HG02885 (cell line): ENCODE results near the gene TBCK.
A peak's percentile ranks its signal among the peaks of the same experiment; 100 is the strongest.
"Not testable (repeated sequence)": the region's sequence is repeated elsewhere in the genome, so short reads cannot be mapped to it uniquely, and the experiment has no call there.

Experiments
- ATAC-seq: cut with Tn5 transposase; IDR thresholded peaks from one replicate; pipeline ENCODE4 v1.9.1; 2021; ENCODE audit warnings: mild to moderate bottlenecking; ENCODE audit not compliant: unreplicated experiment, poor library complexity

The TBCK gene

DNA sequence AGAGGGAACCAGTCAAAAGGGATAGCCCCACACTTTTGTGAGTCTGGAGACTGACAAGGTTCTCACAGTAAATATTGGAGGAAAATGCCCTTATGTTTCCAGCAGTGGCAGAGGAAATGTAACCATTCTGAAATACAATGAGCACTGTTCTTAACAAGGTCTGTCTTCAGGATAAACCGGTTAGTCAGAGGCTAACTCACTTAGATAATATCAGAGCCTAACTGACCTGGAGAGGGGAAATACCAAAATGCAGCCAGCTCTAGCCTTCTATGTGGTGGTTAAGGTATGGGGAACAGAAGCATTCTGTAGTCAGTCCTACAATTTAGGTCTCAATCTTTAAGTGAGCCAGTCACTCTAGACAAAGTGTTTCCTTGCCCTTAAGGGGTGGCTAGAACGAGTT is 70.8 kb downstream of the TBCK start:
- no peak for ATAC-seq

DNA sequence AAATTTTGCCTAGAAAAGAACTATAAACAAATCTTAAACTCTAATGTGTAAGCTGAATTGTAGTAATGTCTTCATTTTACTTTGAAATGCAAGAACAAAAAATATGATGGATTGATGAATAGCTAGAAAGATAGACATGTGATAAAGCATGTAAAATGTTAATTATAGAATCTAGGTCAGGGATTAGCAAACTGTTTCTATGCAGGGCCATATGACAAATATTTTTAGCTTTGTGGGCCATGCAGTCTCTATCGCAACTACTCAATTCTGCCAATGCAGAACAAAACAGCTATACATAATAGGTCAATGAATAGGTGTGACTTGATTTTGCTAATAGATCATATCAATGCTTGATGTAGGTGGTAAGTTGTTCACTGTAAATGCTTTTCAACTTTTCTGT is 75.3 kb downstream of the TBCK start:
- no peak for ATAC-seq

DNA sequence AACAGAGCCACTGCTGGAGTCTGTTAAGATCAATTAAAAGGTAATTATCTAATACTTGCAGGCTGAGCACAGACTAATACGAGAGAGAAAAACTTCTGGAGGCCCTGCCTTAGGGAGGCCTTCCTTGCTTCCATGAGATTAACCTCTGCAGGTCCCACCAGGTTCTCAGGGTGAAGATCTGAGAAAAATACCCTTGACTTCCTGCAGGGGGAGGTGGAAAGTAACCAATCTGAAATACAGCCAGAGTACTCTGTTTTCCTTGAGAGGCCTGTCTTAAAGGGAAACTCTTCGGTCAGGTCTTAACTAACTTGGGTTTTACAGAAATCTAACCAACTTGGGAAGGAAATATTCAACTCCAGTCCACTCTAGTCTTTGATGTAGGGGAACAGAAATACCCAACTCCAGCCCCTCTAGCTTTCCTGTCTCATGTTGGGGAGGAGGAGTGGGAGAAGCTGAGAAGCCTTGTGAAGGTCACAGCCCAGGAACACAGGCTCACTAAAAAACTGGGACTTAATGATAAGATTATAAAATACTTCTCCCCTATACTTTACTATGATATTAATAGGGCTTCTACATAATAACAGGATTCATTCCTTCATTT is 77.1 kb downstream of the TBCK start:
- ATAC-seq: peak; percentile 93

DNA sequence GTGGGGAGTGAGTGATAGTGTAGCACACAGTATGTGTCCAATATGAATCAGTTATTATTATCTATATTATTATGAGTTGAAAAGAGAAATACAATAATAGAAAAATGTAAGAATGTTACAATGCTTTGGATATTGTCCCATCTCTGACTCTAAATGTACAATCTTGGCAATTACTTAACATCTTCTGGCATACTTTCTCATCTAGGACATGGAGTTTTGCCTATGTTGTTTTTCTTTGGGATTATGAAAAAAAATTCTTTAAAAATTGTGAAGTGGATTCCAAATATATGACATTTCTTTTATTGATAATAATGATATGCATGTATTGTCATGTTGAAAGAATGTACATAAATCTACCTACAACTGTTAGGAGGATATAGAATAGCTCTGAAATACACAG is 84.1 kb downstream of the TBCK start:
- no peak for ATAC-seq

DNA sequence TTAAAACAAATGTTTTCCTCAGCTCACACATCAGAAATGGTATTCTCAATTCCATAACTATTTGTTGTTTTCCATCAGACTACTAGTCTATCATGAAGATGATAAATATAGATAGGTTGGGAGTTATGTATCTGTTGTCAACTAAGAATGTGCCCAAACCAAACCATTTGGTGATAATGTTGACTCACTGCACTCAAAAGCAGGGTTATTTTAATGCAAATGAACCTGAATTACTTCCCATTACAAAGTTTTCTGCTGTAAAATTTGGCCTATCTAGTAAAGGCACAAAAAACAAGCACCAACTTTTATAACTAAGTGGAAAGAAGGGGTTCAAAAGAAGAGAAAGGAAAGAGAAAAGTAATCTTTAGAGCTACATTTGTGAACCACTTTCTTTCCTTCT is 93.5 kb downstream of the TBCK start:
- no peak for ATAC-seq

DNA sequence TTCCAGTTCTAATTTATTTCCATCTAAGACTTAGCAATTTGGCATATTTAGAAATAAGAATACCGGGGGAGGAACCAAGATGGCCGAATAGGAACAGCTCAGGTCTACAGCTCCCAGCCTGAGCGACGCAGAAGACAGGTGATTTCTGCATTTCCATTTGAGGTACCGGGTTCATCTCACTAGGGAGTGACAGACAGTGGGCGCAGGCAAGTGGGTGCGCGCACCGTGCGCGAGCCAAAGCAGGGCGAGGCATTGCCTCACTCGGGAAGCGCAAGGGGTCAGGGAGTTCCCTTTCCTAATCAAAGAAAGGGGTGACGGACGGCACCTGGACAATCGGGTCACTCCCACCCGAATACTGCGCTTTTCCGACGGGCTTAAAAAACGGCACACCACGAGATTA is 102.7 kb downstream of the TBCK start:
- not testable (repeated sequence) for ATAC-seq

DNA sequence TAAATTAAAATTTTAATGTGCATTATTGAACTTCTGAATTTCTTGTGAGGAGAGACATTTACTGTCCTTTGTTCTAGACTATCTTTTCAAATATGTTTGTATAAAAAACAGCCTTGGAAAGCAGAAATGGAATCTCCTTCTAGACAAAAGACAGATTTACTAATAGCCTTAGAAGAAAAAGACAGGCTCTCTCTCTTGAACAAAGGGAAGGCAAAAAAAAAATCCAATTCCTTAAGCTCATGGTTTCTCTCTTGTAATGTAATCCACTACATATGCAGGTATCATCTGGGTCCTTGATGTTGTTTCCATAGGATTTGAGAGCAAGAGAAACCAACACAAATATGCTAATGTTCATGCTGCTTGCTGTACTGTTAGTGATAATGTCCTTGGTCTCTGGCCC is 106.0 kb downstream of the TBCK start:
- ATAC-seq: no peak

DNA sequence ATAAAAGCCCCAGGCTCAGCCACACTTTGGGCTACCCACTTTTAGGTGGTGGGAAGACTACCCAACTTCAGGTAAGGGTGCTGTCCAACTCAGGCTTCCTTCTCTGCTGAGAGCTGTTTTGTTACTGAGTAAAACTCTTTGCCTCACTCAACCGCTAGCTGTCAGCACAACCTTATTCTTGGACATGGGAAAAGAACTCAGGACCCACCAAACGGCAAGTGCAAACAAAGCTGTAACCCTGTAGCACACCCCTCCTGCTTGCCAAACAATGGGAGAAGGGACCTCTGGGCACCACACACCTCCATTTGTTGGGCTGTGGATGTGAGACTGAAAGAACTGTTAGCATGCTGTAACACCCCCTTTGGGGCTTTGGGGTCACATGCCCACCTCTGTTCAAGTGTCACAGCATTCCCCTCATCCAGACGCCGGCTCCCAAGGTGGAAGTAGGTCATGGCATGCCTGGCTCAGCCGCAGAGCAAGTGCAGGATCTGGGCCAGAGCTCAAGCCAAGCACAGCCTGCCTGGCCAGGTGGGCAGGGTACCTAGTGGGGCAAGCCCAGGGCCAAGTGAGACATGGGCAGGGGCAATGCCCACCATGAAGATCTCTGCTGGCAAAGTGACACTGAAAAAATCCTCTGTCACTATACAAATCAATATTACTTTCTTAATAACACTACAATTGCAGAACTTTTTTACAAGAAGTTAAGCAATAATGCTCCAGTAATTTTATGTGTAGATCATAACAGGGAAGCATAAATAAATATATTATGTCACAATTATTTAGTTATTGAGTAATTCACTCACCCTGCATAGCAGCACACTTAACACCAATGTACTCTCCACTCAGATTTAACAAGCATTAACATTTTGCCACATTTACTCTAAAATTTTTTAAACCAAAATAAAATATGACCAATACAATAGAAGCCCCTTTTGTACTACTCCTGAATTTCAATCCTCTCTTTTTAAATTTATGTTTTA is 107.2 kb downstream of the TBCK start:
- no peak for ATAC-seq

DNA sequence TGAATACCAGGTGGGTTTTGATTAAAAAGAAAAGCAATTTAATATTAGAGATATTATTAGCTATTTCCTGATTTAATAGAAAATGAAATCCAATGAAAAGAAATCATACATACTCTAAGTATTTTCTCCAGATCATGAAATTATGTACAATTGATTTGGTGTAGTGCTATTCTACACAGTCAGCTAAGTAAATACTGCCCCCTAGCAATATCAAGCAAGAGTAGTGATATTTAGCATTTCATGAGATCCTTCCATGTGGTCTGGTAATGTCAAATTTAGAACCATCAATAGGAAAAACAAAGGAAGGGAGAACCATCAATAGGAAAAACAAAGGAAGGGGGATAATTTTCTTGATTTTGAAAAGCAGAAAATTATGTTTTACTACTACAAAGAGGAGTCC is 114.6 kb downstream of the TBCK start:
- no peak for ATAC-seq

DNA sequence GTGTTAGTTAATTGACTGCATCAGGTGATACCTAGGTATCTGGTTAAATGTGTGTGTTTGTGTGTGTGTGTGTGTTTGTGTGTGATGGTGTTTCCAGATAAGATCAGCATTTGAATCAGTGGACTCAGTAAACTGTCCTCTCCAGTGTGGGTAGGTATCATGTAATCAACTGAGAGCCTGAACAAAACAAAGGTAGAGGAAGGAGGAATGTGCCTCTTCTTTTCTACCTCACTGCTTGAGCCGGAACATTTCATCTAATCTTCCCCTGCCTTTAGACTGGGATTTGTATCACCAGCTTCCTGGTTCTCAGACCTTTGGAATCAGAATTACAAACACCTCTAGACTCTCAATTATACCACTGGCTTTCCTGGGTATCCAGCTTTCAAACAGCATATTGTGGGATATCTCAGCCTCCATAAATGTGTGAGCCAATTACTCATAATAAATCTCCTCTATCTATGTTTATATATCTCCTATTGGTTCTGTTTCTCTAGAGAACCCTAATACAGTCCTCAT is 120.5 kb downstream of the TBCK start:
- ATAC-seq: no peak

DNA sequence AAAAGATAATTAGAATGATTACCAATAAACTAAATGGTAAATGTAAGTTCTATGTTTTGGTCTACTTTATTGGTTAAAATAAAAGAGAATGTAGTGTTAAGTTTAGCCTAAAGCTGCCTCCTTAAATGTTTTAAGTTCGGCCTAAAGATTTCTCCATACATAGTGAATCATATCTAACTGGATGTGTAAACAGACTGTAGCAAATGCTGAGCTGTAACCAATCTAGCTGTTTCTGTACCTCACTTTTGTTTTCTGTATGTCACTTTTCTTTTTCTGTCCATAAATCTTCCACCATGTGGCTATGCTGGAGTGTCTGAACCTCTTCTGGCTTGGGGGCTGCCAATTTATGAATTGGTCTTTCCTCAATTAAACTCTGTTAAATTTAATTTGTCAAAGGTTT is 121.2 kb downstream of the TBCK start:
- ATAC-seq: no peak

DNA sequence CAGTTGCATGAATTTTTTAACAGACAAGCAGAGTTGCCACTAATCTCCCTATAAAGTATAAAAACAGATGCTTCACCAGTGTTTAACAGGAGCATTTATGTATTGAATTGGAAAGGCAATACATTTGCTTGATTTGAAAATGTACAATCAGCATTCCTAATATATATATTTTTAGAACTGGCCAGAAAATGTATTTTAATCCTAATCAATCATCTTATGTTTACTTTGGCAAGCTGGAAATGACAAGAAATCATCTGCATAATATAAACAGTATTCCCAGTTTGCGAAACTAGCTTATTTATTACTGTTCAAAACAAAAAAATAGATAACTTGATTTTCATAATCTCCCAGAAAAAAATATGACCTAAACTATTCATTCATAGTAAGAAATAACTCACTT is 123.9 kb downstream of the TBCK start:
- no peak for ATAC-seq

DNA sequence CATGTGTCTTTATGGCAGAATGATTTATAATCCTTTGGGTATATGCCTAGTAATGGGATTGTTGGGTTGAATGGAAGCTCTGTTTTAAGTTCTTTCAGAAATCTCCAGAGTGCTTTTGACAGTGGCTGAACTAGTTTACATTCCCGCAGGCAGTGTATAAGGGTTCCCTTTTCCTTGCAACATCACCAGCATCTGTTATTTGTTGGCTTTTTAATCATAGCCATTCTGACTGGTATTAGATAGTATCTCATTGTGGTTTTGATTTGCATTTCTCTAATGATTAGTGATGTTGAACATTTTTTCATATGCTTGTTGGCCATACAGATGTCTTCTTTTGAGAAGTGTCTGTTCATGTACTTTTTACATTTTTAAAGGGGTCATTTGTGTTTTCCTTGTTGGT is 129.8 kb downstream of the TBCK start:
- ATAC-seq: no peak

DNA sequence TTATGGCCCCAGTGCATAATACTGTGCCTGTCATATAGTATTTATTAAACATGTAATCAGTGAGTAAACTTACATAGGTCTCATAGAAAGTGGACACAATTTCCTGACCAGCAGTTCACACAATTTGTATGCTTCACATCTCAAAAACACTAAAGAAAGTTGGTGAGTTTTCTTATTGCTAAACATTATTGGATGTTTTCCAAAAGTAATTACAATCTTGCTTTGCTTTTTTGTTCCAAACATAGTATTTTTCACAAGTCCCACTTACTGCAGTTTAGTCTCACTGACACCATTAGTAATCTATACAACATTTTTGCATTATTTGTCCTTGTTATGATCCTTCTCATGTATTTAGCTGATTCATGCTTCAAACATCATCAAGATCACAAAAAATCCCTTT is 132.5 kb downstream of the TBCK start:
- ATAC-seq: no peak

DNA sequence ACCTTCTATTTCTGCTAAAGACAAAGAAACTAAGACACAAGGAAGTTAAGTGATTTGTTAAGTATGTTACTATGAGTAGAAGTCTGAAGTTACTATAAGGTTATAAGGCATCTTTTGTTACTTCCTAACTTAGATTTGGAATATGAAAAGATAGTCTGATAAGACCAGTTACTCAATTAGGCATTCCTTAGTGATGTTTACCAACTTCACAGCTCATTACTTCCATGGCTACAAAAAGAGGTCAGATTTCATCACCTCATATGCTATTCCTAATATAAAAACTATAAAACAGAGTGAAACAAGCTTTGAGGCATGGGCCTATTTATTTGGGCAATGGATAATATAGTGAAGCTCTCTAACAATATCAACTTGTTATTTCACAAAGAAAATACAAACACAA is 143.1 kb downstream of the TBCK start:
- no peak for ATAC-seq

DNA sequence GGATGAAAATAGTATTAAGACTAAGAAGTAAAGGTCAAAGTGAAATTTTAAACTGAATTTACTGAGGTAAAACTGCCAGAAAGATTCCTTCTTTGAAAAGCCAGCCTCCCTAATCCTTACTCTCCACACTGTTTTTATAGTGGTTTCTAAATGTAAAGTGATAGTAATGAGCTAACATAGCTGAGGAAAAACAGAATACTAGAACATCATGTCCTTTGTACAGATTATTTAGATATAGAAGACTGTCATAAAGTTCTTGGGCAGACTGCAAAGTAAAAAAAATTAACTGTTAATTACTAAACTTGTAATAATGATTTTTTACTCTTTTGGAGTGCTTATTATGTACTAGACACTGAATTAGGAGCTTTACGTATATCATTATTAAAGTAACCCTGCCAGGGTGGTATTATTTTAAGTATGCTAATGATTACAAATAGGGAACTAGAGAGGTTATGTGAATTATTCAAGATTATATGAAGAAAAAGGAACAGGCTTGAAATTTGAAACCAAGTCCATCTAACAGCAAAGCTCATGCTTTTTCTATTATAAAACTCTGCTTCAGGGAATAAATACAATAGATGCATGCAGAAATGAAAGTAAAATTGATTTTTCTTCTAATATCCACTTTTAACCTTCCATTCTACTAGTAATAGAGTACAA is 150.5 kb downstream of the TBCK start:
- ATAC-seq: no peak

DNA sequence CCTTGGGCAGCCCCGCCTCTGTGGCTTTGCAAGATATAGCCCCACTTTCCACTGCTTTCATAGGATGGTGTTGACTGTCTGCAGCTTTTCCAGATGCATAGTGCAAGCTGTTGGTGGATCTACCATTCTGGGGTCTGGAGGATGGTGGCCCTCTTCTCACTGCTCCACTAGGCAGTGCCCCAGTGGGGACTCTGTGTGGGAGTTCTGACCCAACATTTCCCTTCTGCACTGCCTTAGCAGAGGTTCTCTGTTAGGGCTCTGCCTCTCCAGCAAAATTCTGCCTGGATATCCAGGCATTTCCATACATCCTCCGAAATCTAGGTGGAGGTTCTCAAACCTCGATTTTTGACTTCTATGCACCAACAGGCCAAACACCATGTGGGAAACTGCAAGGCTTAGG is 153.7 kb downstream of the TBCK start:
- no peak for ATAC-seq

DNA sequence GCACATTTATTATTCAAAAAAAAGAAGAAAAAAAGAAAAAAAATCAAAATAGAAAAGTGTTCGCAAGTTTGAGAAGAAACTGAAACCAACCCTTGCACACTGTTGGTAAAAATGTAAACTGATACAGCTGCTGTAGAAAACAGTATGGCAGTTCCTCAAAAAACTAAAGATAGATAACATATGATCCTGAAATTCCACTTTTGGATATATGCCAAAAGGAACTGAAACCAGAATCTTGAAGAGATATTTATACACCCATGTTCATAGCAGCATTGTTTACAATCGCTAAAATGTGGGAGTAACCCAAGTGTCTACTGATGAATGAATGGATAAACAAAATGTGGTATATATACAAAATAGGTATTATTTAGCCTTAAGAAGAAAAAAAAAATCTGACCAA is 155.4 kb downstream of the TBCK start:
- no peak for ATAC-seq

DNA sequence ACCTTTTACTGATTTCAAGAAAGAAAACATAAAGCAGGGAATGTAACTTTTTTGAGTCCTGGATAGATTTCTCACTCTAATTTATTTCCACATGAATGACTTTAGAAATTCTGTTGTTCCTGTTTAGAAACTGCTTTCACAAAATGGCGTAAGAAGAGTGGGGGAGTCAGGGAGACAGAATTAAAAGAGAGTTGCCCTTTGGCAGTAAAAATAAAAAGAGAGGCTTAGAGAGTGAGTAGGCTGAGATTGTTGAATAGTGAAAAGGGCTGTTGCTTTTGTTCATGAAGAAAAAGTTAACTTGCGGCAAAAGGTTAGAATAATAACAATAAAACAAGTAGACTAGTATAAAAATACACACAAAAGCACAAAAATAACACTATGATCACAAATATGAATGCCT is 166.1 kb downstream of the TBCK start:
- no peak for ATAC-seq

DNA sequence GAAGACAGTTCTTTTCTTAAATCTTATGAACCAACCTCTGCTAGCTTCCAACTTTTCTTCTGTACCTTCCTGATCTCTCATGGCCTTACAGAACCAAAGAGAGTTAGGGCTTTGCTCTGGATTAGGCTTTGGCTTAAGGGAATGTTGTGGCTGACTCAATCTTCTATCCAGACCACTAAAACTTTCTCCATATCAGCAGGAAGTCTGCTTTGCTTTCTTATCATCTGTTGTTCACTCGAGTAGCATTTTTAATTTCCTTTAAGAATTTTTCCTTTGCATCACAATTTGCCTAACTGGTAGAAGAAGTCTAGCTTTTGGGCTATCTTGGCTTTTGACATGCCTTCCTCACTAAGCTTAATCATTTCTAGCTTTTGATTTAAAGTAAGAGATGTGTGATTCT is 167.0 kb downstream of the TBCK start:
- ATAC-seq: no peak

DNA sequence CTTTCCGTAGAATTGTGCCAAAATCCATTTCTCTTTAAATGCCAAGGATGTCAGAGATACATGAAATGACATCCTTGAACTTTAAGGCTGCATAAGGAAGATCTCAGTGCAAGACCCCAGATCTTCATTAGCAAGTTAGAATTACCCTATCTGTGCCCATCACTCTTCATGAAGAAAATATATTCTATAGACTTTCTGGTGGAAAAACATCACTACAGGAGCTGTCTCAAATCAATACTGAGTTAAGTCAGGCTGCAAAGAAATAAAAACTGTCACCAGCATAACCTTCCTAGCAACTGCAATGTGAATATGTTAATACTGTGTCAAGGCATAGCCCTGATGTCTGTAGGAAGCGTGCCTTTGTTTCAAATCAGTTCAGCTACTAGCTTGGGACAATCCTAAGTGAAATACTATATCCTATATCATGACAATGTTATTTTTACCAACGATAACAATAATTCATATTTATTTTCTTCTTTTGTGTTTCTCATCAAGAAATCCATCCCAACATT is 173.3 kb downstream of the TBCK start:
- no peak for ATAC-seq
